Left cardiac atrium (tissue), 4 donors: ENCODE data around the gene CGB3. TPM values are rescaled to one million over a fixed set of nuclear protein-coding genes. Genes with fewer than 3 reads are reported as not detected.
A peak's percentile ranks its signal among the peaks of the same experiment; 100 is the strongest.
"Not testable (repeated sequence)": the region's sequence is repeated elsewhere in the genome, so short reads cannot be mapped to it uniquely, and the experiment has no call there.

ENCODE experiments used
- ATAC-seq, 2 donors: fragments of 200-7000 bp; cut with Tn5 transposase; one replicate each; pipeline ENCODE4 v1.9.1; 2020; ENCODE audit warnings: mild to moderate bottlenecking in 2 of 2, moderate library complexity in 2 of 2
- DNase-seq: peaks from one replicate; pipeline ENCODE4 v3.0.0-alpha.2; 2020
- intact Hi-C, 2 donors: fragments of 100-400 bp; cut with DNase I; formaldehyde crosslinking; loops; one replicate each; pipeline versions ENCODE4 v1.14.1 to v1.15.1; 2022 to 2023
- total RNA-seq, 2 donors: library from RNA; stranded (reverse); fragmentation: NEBNext Ultra II Directional; extraction: Animal tissue kit (Norgen Biotek cat#: 25700); gene quantifications; one replicate each; pipeline ENCODE4 v1.2.1, GENCODE V29; 2021
- donor health status: DM: no; HTN: yes; CAD: no.
- donor health status: DM: no; HTN: yes; CAD: no; lungs with severe emphysema.
- donor health status: DM: yes; HTN: yes; CAD: no.
- donor health status: Dilated cardiomyopathy.

Gene CGB3
- total RNA-seq, 2 donors from 2014 or later = not detected

GRCh38 chr19:49018388-49019241, 5.5 kb downstream of the CGB3 start:
- DNase-seq (peak; percentile 41), ATAC-seq (peak; percentile 19 to 35)
- intact Hi-C loops = not testable (repeated sequence)

GRCh38 chr19:49017666-49018351, 6.3 kb downstream of the CGB3 start:
- ATAC-seq (peak; percentile 70 to 74), DNase-seq (peak; percentile 73)
- intact Hi-C loops = no loop called here

- no peak for DNase-seq
- no peak for ATAC-seq
- intact Hi-C loops = no loop called here
Observed at GRCh38 chr19:49017041-49017665, 7.0 kb downstream of the CGB3 start, which contains the start of gene LHB. Gene LHB (minus strand): TSS chr19:49017091. CDS start chr19:49017081, 10 bp downstream.

- no peak for ATAC-seq
- no peak for DNase-seq
- intact Hi-C loops = no loop called here
Observed at GRCh38 chr19:49016067-49016839, 7.9 kb downstream of the CGB3 start.

GRCh38 chr19:49014870-49015255, 9.3 kb downstream of the CGB3 start:
- intact Hi-C loops = no loop called here
- ATAC-seq (no peak), DNase-seq (no peak)

- DNase-seq (peak; percentile 49), ATAC-seq (no peak)
- intact Hi-C loops = no loop called here
Observed at GRCh38 chr19:49014123-49014869, 9.8 kb downstream of the CGB3 start.

GRCh38 chr19:49011194-49011593, 12.9 kb downstream of the CGB3 start:
- ATAC-seq (no peak), DNase-seq (no peak)

GRCh38 chr19:49010453-49010852, 13.7 kb downstream of the CGB3 start:
- ATAC-seq = no peak
- DNase-seq = no peak
- intact Hi-C loops = no loop called here

More at GRCh38 chr19:49011194-49011593, 12.9 kb downstream of the CGB3 start:
- intact Hi-C loops = no loop called here

- ATAC-seq = no peak
- intact Hi-C loops = loop anchor here in 1 of 2 donors (10.0 kb wide), 1 partner anchor 195 kb away; no protein-coding TSS in a partner anchor
- no peak for DNase-seq
Observed at GRCh38 chr19:49009828-49010227, 14.3 kb downstream of the CGB3 start.

GRCh38 chr19:49006905-49007304, 17.2 kb downstream of the CGB3 start:
- intact Hi-C loops = loop anchor here in 1 of 2 donors (10.0 kb wide), 1 partner anchor 198 kb away; no protein-coding TSS in a partner anchor
- no peak for ATAC-seq
- DNase-seq = no peak

- ATAC-seq = no peak
- DNase-seq = no peak
- intact Hi-C loops = loop anchor here in 1 of 2 donors (10.0 kb wide), 1 partner anchor 200 kb away; no protein-coding TSS in a partner anchor
Observed at GRCh38 chr19:49004964-49005614, 19.0 kb downstream of the CGB3 start.

GRCh38 chr19:49004133-49004532, 20.0 kb downstream of the CGB3 start:
- intact Hi-C loops = loop anchor here in 1 of 2 donors (10.0 kb wide), 1 partner anchor 201 kb away; no protein-coding TSS in a partner anchor
- ATAC-seq (no peak), DNase-seq (no peak)

- peak; percentile 58 for DNase-seq
- peak; percentile 47 to 60 for ATAC-seq
- intact Hi-C loops = loop anchor here in 1 of 2 donors (10.0 kb wide), 2 partner anchors 75 to 205 kb away; partner anchors contain the start of gene KCNA7
Observed at GRCh38 chr19:48999481-49000325, 24.4 kb downstream of the CGB3 start.

- ATAC-seq (no peak), DNase-seq (peak; percentile 54)
- intact Hi-C loops = loop anchor here in 1 of 2 donors (10.0 kb wide), 1 partner anchor 77 kb away; the partner anchor contains the start of gene KCNA7
Observed at GRCh38 chr19:48997972-48998371, 26.2 kb downstream of the CGB3 start.

- DNase-seq = no peak
- no peak for ATAC-seq
- intact Hi-C loops = loop anchor here in 1 of 2 donors (10.0 kb wide), 1 partner anchor 81 kb away; the partner anchor contains the start of gene KCNA7
Observed at GRCh38 chr19:48994035-48994386, 30.1 kb downstream of the CGB3 start.
